Panc1 (cell line): ENCODE results near the gene SLC2A11.

Experiments used
- CTCF ChIP-seq: fragments of 450-650 bp; IDR thresholded peaks from 2 replicates; pipeline ENCODE4 v1.5.1; 2017; ENCODE audit warnings: mild to moderate bottlenecking
- POLR2AphosphoS5 ChIP-seq: IDR thresholded peaks from 2 replicates; pipeline ENCODE4 v1.6.1; 2012; ENCODE audit warnings: mild to moderate bottlenecking, low read depth, low read length, moderate library complexity

GRCh38 chr22:23837911-23838680 is 19.6 kb upstream of the SLC2A11 start:
- no peak for TF ChIP-seq CTCF
- TF ChIP-seq POLR2AphosphoS5: no peak
